Skeletal muscle satellite cell (primary cell): ENCODE data around the gene FYB2.

Experiments
- H3K27me3 ChIP-seq: 2 replicates; pipeline ENCODE4 v1.7.0; 2013; ENCODE audit warnings: low read length; ENCODE audit not compliant: control insufficient read depth, insufficient read depth
- H3K36me3 ChIP-seq: 2 replicates; pipeline ENCODE4 v1.7.0; 2013; ENCODE audit warnings: mild to moderate bottlenecking, control low read depth, low read length; ENCODE audit not compliant: insufficient read depth
- H3K4me1 ChIP-seq: 2 replicates; pipeline ENCODE4 v1.7.0; 2013; ENCODE audit warnings: low read length; ENCODE audit not compliant: control insufficient read depth, insufficient read depth
- H3K4me2 ChIP-seq: 2 replicates; pipeline ENCODE4 v1.7.0; 2013; ENCODE audit warnings: mild to moderate bottlenecking, low read length
- H3K4me3 ChIP-seq: 2 replicates; pipeline ENCODE4 v1.7.0; 2013; ENCODE audit warnings: low read length
- H3K9ac ChIP-seq: 2 replicates; pipeline ENCODE4 v1.7.0; 2013; ENCODE audit warnings: mild to moderate bottlenecking, low read depth, low read length, moderate library complexity
- H3K9me3 ChIP-seq: replicated peaks from 2 replicates; pipeline ENCODE4 v1.7.0; 2013; ENCODE audit warnings: mild to moderate bottlenecking, control low read depth, low read length

The FYB2 gene

GRCh38 chr1:56833088-56833487 lies 13.9 kb upstream of the FYB2 start:
- Histone ChIP-seq H3K4me2 (no peak overlapping the region), H3K27me3 (peaks cover 8% of the 10 kb centered on the region), H3K4me3 (no peak overlapping the region), H3K36me3 (no peaks in the 10 kb centered on the region), H3K9ac (no peak overlapping the region), H3K4me1 (peaks cover 12% of the 10 kb centered on the region), H3K9me3 (no peaks in the 10 kb centered on the region)

GRCh38 chr1:56831871-56832693 lies 12.9 kb upstream of the FYB2 start:
- Histone ChIP-seq H3K27me3 (peaks cover 8% of the 10 kb centered on the region), H3K9ac (peak overlapping the region; percentile 76), H3K9me3 (no peaks in the 10 kb centered on the region), H3K36me3 (no peaks in the 10 kb centered on the region), H3K4me2 (peak overlapping the region; percentile 68), H3K4me1 (peaks cover 12% of the 10 kb centered on the region), H3K4me3 (peak overlapping the region; percentile 28)

GRCh38 chr1:56830052-56830451 lies 10.8 kb upstream of the FYB2 start:
- Histone ChIP-seq H3K4me3 (no peak overlapping the region), H3K4me2 (no peak overlapping the region), H3K36me3 (no peaks in the 10 kb centered on the region), H3K4me1 (peaks cover 12% of the 10 kb centered on the region), H3K9ac (no peak overlapping the region), H3K27me3 (peaks cover 8% of the 10 kb centered on the region), H3K9me3 (no peaks in the 10 kb centered on the region)

- H3K9me3 ChIP-seq: no peaks in the 10 kb centered on the region
- peaks cover 19% of the 10 kb centered on the region for H3K27me3 ChIP-seq
- H3K36me3 ChIP-seq: no peaks in the 10 kb centered on the region
- H3K4me3 ChIP-seq: no peak overlapping the region
- peaks cover 6% of the 10 kb centered on the region for H3K4me1 ChIP-seq
- no peak overlapping the region for H3K9ac ChIP-seq
- H3K4me2 ChIP-seq: no peak overlapping the region
These were observed 8.5 kb upstream of the FYB2 start for GRCh38 chr1:56827711-56828110.

- Histone ChIP-seq H3K9ac (no peak overlapping the region), H3K4me3 (no peak overlapping the region), H3K36me3 (no peaks in the 10 kb centered on the region), H3K27me3 (peaks cover 23% of the 10 kb centered on the region), H3K4me2 (no peak overlapping the region), H3K4me1 (peaks cover 3% of the 10 kb centered on the region), H3K9me3 (no peaks in the 10 kb centered on the region)
These were observed 6.2 kb upstream of the FYB2 start for GRCh38 chr1:56825436-56825835.

GRCh38 chr1:56824938-56825337 lies 5.7 kb upstream of the FYB2 start:
- Histone ChIP-seq H3K4me3 (no peak overlapping the region), H3K9ac (no peak overlapping the region), H3K4me2 (no peak overlapping the region)

GRCh38 chr1:56824271-56824670 lies 5.1 kb upstream of the FYB2 start:
- H3K9ac ChIP-seq: no peak overlapping the region
- peaks cover 24% of the 10 kb centered on the region for H3K27me3 ChIP-seq
- H3K4me2 ChIP-seq: no peak overlapping the region
- H3K9me3 ChIP-seq: no peaks in the 10 kb centered on the region
- H3K4me1 ChIP-seq: peaks cover 3% of the 10 kb centered on the region
- H3K4me3 ChIP-seq: no peak overlapping the region
- H3K36me3 ChIP-seq: no peaks in the 10 kb centered on the region

More at GRCh38 chr1:56824938-56825337, 5.7 kb upstream of the FYB2 start:
- peaks cover 23% of the 10 kb centered on the region for H3K27me3 ChIP-seq
- H3K4me1 ChIP-seq: peaks cover 3% of the 10 kb centered on the region
- H3K9me3 ChIP-seq: no peaks in the 10 kb centered on the region
- no peaks in the 10 kb centered on the region for H3K36me3 ChIP-seq

- H3K4me1 ChIP-seq: peaks cover 3% of the 10 kb centered on the region
- peaks cover 19% of the 10 kb centered on the region for H3K27me3 ChIP-seq
- H3K4me2 ChIP-seq: peak overlapping the region; percentile 64
- H3K36me3 ChIP-seq: no peaks in the 10 kb centered on the region
- no peak overlapping the region for H3K9ac ChIP-seq
- no peak overlapping the region for H3K4me3 ChIP-seq
- no peaks in the 10 kb centered on the region for H3K9me3 ChIP-seq
These were observed 2.2 kb upstream of the FYB2 start for GRCh38 chr1:56821462-56821797.

- Histone ChIP-seq H3K9ac (no peak overlapping the region), H3K4me1 (peaks cover 3% of the 10 kb centered on the region)
These were observed 1.7 kb upstream of the FYB2 start for GRCh38 chr1:56820755-56821461.

GRCh38 chr1:56817716-56818463 lies 1.3 kb downstream of the FYB2 start:
- no peaks in the 10 kb centered on the region for H3K36me3 ChIP-seq
- H3K4me3 ChIP-seq: no peak overlapping the region
- H3K27me3 ChIP-seq: peaks cover 13% of the 10 kb centered on the region
- no peak overlapping the region for H3K9ac ChIP-seq
- peaks cover 3% of the 10 kb centered on the region for H3K4me1 ChIP-seq
- H3K4me2 ChIP-seq: no peak overlapping the region
- H3K9me3 ChIP-seq: peaks cover 5% of the 10 kb centered on the region

More at GRCh38 chr1:56820755-56821461, 1.7 kb upstream of the FYB2 start:
- H3K4me2 ChIP-seq: peak overlapping the region; percentile 64
- H3K4me3 ChIP-seq: no peak overlapping the region
- H3K27me3 ChIP-seq: peaks cover 19% of the 10 kb centered on the region
- H3K36me3 ChIP-seq: no peaks in the 10 kb centered on the region
- H3K9me3 ChIP-seq: no peaks in the 10 kb centered on the region

- no peak overlapping the region for H3K4me2 ChIP-seq
- peaks cover 3% of the 10 kb centered on the region for H3K4me1 ChIP-seq
- peaks cover 14% of the 10 kb centered on the region for H3K27me3 ChIP-seq
- no peaks in the 10 kb centered on the region for H3K36me3 ChIP-seq
- H3K9ac ChIP-seq: no peak overlapping the region
- peaks cover 5% of the 10 kb centered on the region for H3K9me3 ChIP-seq
- no peak overlapping the region for H3K4me3 ChIP-seq
These were observed 2.3 kb downstream of the FYB2 start for GRCh38 chr1:56816909-56817308.
